GM18867 (cell line): Measurements from ENCODE around the gene NKD1.
"Not testable (repeated sequence)": the region's sequence is repeated elsewhere in the genome, so short reads cannot be mapped to it uniquely, and the experiment has no call there.

Experiments
- ATAC-seq: cut with Tn5 transposase; IDR thresholded peaks from one replicate; pipeline ENCODE4 v1.9.1; 2021; ENCODE audit warnings: mild to moderate bottlenecking, moderate library complexity; ENCODE audit not compliant: unreplicated experiment

NKD1 gene

DNA sequence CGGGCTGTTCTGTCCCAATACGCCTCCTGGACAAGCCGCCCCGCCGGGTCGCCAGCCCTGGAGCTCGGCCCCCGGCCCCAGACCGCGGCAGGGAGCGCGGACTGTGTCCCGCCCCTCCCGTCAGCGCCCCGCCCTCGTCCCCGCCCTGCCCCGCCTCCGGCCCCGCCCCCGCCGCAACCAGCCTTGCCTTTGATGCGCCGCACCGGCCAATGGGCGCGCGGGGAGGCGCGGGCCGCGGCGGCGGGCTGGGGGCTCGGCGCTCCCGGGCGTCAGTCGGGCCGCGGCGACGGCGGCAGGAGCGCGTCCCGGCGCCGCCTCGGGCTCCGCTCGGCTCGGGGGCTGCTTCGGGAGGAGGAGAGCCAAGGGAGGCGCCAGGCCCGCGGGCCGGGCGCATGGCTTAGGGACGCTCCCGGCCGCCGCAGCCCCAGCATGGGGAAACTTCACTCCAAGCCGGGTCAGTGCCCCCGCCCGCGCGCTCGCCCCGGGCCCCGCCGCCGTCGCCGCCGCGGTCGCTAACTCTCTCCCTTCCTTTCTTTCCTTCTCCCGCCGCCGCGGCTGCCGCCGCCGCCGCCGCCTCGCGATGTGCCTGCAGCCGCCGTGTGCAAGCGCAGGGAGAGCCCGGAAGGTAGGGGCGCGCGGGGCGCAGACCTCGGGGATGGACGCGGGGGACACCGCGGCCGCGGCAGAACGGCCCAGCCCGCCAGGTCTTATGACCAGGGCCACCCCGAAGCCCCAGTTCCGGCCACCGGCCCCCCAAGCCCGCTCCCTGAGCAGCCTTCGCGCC lies at the start of gene NKD1:
Gene NKD1, plus strand, starts transcription at position 272 of the 784 bp plus-strand sequence. Its CDS starts 158 bp downstream, at position 430.
- peak; percentile 83 for ATAC-seq

DNA sequence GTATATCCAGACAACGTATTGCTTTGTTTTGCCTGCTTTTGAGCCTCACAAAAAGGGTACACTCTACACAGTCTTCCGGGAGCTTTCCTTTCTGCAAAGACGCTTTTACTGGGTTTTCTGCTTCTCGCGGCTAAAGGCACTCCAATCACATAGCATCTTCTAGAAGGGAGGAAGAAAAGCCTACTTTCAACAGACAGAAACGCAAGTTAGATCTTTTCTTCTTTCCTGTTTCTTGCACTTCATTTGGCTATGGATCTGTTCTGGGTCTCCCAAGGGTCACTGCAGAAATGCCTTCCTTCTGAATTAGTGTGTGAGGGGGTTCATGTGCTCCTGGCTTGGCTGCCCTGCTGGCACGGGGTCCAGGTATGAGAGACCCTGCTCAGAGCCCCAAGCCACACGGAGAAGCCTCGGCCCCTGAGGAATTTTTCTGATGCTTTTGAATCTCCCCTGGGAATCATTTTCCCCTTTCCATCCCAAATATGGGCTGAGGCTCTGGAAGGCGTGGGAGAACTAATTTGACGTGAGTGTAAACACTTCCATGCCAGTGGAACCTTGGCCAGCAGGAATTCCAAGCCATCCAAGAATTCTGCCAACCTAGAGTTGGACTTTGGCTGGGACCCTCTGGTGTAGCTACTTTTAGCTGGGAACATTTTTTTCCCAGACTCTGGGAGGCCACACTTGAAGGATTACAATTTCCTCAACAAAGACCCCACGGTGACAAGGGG lies 49.6 kb upstream of the NKD1 start:
- ATAC-seq = no peak

DNA sequence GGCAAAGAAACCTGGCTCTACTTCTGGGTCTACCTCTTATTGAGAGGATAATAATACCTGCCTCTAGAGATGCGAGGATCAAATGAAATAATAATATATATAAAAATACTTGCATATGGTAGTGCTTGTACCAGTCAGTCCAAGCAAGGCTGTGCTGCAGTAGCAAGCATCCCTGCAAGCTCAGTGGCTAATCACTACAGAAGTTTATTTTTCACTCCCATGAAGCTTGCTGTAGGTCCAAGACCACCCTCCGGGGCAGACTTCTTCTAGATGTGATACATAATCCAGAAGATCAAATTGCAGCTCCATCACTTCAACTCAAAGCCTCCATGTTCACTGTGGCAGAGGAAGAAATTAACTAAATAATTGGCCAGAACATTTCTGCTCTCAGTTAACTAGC lies 48.9 kb upstream of the NKD1 start:
- no peak for ATAC-seq

DNA sequence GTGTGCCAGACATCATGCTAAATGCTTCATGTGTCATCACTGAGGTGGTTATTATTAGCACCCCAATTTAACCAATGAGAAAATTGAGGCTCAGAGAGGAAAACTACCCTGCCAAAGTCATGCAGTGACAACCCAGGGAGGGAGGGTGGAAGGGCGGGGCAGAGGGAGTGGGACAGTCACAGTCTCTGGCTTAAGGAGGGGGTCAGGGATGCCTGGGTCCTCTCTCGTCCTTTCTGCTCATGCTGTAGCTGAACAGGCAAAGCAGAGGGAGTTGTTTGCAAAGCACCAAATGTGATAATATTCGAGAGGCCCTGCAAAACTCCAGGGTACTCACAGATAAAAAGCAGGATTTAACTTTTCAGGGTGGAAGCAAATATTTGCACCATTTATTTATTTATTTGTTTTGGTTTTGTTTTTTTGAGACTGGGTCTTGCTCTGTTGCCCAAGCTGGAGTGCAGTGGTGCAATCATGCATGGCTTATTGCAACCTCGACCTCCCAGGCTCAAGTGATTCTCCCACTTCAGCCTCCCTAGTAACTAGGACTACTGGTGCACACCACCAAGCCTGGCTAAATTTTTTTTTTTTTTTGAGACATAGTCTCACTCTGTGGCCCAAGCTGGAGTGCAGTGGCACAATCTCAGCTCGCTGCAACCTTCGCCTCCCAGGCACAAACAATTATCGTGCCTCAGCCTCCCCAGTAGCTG lies 47.9 kb upstream of the NKD1 start:
- ATAC-seq = no peak

DNA sequence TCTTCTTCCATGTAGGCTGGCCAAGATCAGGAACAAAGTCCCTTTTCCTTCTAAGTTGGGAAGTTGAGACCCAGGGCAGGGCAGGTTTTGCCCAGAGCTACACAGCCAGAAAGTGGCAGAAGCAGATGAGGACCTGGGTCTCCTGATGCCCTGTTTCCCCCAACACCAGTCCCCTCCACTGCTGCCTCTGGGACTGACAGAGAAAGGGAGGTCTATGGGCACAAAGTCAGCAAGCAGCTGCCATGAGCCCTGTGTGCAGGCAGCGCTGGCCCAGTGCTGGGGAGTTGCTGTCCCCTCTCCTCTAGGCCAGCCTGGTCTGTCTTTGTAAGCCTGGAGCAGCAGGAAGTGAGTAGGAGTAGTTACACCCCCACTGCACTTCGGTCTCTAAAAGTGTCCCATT lies 46.9 kb upstream of the NKD1 start:
- ATAC-seq = no peak

GRCh38 chr16:50501986-50502615 lies 46.1 kb upstream of the NKD1 start:
- ATAC-seq = no peak

DNA sequence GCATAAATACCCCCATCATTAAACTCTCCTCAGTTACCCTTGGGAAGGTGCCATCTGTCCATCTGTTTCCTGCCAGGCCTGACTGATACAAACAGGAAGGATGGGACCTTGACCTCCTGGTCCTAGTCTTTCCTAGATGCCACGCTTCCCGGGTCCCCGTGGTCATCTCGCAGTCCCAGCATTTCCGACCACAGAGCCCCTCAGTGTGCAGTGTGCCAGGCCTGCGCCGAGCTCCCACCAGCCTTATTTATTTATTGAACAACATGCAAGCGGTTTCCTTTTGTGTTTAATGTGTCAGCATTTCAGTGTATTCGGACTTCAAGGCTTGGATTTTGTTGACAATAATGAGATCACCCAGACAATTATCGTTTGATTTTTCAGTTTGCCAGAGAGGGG lies 45.6 kb upstream of the NKD1 start:
- no peak for ATAC-seq

GRCh38 chr16:50503868-50504531 lies 44.2 kb upstream of the NKD1 start:
- not testable (repeated sequence) for ATAC-seq

DNA sequence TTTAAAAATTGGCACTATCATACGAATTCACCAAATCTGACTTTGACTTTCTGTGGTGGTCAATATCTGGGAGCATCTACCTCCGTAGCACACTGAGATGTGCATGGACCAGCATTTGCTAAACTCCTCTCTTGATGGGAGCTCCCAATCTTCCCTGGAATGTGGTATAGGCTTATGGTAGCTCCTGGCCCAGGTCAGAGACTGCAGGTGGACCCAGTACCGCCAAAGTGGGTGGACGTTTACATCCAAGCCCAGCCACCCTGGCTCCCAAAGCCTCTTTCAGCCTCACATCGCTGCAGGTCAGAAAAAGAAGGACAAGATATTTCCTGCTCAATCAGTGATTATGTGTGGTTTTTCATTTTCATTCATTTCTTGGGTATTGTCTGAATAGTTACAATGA lies 43.1 kb upstream of the NKD1 start:
- no peak for ATAC-seq

GRCh38 chr16:50505714-50506542 lies 42.3 kb upstream of the NKD1 start:
- no peak for ATAC-seq

DNA sequence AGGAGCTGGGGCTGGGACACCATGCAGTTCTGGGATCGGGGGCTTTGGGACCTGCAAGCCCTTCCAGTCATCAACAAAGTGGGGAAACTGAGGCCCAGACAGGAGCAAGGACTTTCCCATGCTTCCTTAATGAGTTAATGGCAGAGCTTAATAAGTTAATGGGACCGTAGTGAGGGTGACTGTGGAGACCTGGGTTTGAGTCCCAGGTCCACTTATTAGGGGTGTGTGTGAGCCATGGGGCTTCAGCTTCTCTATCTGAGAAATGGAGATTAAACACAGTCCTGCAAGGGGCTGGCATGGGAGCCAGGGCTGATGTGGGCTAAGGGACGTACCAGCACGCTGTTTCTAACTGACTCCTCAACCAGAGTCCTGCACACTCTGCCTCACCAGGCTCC lies 41.7 kb upstream of the NKD1 start:
- no peak for ATAC-seq

GRCh38 chr16:50507397-50507796 lies 40.8 kb upstream of the NKD1 start:
- no peak for ATAC-seq

GRCh38 chr16:50509521-50510341 lies 38.5 kb upstream of the NKD1 start:
- no peak for ATAC-seq

- no peak for ATAC-seq
Observed at GRCh38 chr16:50515218-50515617, 33.0 kb upstream of the NKD1 start.

DNA sequence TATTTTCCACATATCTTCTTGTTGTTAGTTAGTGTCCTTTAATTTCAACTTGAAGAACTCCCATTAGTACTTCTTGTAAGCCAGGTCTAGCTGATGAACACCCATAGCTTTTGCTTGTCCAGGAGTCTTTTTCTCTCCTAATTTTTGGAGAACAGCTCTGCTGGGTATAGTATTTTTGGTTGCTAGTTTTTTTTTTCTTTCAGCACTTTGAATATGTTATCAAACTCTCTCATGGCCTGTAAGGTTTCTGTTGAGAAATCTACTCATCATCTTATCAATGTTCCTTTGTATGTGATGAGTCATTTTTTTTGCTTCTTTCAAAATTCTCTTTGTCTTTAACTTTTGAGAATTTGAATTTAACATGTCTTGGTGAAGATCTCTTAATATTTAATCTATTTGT lies 31.8 kb upstream of the NKD1 start:
- no peak for ATAC-seq

DNA sequence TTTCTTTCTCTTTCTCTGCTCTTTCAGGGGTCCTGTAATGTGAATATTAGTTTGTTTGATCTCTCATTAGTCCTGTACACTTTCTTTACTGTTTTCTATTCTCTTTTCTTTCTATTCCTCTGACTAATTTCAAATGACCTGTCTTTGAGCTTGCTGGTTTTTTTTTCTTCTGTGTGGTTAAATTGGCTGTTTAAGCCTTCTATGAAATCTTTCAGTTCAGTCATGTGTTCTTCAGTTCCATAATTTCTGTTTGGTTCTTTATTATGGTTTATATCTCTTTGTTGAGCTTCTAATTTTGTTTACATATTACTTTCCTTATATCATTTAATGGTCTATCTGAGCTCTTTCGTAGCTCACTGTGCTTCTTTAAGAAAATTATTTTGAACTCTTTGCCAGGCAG lies 31.3 kb upstream of the NKD1 start:
- ATAC-seq = no peak

DNA sequence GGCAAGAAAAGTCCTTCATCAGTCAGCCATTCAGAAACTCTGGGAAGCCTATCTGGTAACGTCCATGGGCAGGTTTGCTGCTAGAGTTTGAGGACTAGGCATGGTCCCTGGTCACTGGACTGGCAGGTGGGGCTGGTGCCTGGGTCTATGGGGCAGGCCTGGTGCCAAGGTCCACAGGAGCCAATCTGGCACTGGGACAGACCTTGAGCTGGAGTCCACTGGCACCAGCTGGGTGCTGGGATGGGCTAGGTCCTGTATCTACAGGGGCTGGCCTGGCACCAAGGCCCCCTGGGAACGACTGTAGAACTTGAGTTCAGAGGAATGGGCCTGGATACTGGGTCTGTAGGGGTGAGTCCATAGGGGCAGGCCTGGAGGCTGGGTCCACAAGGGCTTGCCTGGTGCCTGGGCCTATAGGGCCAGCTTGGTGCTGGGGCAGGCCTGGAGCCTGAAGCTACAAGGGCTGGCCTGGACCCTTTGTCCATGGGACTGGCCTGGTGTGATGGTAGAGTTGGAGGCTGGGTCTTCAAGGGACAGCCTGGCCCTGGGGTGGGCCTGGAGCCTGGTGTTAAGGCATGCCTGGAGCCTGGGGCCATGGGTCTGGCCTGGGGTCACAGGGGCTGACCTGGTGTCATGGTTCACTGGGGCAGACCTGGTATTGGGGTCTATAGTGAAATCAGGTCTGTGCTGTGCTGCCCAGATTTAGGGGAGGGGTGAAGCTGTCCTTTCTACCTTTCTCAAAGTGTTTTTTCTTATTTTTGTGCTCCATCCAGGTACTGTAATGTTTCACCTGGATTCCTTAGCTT lies 30.5 kb upstream of the NKD1 start:
- no peak for ATAC-seq

DNA sequence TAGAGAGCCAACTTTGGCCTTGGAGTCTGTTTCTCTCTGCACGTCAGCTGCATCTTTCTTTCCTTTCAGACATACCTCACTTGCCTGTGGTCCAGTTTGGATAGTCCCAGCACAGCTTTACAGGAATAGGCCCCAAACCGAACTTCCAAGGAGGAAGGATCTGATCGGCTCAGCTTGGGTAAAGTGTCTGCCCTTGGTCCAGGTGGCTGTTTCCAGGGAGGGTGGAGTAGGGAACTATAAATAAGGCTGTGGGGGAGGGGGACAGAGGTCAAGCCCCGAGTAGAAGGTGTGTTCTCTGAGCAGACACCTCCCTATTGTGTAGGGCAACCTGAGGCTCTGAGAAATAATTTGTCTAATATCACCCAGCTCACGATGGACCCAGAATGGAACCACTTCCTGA lies 29.2 kb upstream of the NKD1 start:
- ATAC-seq = no peak
